NCI-H2107 (cell line): ENCODE data around the gene MEIS1.

Source experiments
- DNase-seq: peaks from one replicate; lab custom pipeline; 2025; lab: John Stamatoyannopoulos, UW

MEIS1 gene

DNA sequence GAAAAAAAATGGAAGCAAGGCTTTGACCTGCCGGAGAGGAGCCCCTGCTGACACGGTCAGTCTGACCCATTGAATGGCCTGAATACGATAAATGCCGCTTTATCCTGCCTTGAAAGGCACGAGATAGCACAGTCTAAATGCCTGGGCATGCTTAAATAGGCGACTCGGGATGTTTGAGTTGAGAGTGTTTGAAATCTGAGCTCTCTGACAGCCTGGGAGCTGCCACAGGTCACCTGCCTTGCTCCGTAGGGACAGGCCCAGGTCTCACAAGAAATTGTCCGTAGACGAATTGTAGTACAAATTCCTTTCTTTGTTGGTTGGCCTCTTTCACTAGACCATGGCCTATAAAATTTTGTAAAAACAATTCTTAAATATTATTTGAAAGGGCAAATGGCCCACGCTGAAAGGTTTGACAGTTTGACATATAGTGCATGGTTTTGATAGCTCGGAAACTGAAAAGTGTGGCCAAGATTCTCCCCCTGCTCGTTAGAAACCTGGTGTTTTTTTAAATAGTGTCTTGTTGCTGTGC lies 72.8 kb downstream of the MEIS1 start:
- peak; percentile 3 for DNase-seq

- no peak for DNase-seq
Measured at GRCh38 chr2:66508484-66509071, 73.7 kb downstream of the MEIS1 start.

DNA sequence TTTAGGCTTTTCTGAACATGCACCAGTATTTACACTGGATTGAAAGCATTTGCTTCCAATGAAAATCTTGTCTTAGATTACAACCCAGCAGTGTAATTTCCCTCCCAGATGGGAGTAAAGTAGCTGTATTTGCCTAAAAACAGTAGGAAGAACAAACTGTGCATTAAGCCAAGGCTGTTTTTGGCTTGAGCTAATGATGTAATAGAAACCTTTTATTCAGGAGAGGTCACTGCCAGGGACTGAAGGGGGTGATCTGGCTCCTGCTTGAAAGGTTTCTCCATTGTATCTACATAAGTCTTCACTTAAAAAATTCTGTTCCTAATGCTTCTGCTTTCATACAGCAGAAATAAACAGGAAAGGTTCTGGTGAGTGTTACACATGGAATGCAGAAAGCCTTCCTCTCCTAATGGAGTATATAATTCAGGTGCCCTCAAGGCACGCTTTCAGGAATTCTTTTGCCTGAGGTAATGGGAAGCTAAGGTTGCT lies 74.4 kb downstream of the MEIS1 start:
- no peak for DNase-seq

DNA sequence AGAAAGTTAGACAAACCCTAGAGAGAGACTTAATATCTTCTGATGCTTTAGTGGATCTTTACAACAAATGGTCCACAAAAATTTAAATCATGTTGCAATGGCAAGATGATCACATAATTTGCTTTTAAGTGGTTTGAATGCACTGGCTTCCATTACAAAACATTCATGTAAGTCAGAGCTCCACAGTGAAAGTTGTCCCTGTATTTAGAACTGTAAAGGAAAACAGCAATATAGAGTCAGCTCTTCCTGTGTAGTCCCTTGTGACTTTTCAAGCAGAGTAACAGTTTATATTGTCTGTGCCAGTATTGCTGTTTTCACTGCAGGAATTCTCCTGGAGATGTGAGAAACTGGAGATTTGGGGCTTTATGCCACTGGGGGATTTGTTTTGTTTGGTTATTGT lies 77.7 kb downstream of the MEIS1 start:
- no peak for DNase-seq

DNA sequence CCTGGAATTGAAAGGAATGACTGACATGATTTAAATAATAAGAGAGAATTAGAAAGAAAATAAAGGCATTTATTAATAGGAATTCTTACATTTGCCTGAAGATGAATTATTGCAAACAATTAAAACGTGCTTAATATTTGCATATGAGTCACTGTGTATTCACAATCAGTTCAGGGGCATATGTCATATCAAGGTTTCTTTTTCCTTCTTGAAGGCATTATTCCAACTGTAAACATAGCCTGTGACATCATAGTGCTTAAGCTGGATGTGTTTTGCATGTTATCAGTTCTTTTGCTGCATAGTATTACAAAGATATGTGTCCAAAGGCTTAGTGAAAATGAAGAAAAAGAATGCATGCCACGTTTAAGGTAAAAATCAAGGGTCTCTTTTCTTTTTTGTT lies 80.8 kb downstream of the MEIS1 start:
- DNase-seq = no peak

- no peak for DNase-seq
Measured at GRCh38 chr2:66516499-66516898, 81.6 kb downstream of the MEIS1 start.

GRCh38 chr2:66517772-66518171 lies 82.8 kb downstream of the MEIS1 start:
- no peak for DNase-seq

DNA sequence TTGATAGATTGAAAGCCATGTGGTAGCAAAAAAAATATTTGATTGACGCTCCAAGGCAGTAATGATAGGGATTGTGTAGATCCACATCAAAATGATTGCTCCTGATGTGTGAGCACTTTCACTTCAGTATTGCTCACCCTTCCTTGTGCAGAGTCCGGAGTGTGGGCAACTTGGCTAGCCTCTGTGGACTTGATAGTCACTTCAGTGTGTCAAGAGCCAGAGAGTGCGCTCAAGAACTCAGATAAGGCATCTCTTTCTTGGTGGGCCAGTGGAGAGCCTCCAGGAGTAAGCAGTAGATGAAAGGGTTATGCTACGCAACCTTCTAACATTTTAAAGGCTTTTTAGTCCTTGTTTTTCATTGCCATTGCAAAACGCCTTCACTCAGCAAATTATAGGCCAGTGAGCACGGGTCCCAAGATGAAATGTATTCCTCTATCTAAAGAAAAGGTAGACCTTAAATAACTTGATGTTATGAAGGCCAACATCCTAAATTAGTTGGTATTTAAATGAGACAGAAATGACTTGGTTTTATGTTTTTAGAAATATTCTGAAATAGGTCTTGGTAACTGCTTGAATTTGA lies 84.4 kb downstream of the MEIS1 start:
- no peak for DNase-seq

DNA sequence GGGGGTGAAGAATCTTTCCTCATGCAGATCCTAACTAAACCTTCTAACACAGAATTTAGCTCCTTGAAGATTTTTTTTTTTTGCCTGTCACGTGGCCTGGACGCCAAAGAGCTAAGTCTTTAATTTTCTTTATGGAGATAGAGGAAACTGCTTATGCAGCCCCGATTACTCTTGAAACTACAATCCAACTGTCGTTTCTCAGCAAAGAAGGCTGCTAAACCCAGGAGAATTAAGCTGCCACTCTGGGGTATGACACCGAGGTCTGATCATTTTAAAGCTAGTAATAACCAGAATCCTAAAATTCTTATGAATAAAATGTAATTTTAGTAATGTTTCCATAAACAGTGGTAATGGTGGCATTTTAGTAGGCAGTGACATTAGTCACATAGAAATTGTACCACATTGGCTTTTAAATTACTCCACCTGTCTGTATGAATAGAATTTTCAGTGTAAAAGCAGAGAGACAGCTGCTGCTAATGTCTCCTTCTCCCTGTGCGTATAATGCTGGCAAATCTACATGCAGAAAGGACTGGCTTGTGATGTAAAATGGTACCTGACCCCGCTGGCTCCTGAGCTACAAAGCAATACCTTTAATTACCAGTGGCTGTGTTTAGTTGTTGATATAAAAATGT lies 86.5 kb downstream of the MEIS1 start:
- no peak for DNase-seq

GRCh38 chr2:66522611-66523376 lies 87.9 kb downstream of the MEIS1 start:
- no peak for DNase-seq

DNA sequence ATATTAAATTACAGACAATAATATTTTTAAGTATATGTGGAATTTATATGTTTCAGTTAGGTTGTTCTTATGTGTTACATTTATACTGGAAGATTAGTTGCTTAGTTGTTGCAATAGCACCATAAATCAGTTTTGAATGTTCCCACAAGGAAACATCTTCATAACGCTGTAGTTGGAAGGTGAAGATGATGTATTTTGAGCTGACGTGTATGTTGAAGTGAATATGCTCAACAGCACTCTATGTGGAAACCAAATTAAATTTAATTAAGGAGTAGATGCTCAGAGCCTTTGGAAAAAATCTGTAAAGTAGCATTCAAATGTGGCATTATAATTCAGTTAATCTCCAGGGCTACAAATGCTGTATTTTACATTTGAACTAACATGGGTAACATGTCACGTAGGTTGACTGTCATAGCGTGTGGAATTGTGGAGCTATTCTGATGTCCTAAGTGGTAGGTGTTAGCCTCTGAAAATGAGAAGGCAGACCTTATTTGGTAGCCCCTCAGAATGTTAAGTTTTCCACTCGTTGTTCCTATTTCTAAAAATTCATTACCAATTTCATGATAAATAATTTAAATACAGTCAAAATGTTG lies 88.5 kb downstream of the MEIS1 start:
- DNase-seq = no peak

DNA sequence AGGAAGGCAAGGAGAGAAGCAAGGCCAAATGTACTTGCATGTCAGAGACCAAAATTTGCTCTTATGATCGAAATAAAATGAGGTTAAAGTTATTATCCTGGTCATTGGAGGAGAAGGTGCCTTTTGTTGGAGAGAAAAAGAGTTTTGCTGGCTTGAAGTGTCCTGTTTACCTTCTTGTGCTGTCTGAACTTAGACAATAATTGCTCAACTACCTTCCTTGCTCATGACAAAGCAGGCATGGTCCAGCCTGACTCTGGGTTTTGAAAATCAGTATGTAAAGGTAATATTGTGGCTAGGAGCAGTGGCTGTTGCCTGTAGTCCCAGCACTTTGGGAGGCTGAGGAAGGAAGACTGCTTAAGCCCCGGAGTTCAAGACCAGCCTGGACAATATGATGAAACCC lies 89.1 kb downstream of the MEIS1 start:
- DNase-seq = no peak

GRCh38 chr2:66525606-66526005 lies 90.7 kb downstream of the MEIS1 start:
- no peak for DNase-seq

GRCh38 chr2:66526180-66526579 lies 91.3 kb downstream of the MEIS1 start:
- no peak for DNase-seq

GRCh38 chr2:66528974-66529724 lies 94.2 kb downstream of the MEIS1 start:
- no peak for DNase-seq

GRCh38 chr2:66530651-66531050 lies 95.7 kb downstream of the MEIS1 start:
- no peak for DNase-seq

DNA sequence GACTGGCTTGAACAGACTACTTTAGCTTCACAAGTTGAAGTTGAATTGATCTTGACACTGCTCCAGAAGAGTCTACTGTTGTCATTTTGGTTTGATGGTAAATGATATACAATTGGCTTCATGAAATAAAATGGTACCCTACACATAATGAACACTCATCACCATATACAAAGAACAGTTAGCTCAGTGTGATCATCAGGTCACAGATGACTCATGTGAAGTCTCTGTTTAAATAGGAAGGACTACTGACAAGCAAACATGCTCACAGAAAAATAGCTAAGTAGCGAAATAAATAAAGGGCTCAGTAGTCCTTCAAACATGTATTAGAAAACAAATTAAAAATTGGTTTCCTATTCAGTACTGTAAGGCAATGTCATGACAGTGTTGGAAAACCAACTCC lies 96.2 kb downstream of the MEIS1 start:
- DNase-seq = no peak

DNA sequence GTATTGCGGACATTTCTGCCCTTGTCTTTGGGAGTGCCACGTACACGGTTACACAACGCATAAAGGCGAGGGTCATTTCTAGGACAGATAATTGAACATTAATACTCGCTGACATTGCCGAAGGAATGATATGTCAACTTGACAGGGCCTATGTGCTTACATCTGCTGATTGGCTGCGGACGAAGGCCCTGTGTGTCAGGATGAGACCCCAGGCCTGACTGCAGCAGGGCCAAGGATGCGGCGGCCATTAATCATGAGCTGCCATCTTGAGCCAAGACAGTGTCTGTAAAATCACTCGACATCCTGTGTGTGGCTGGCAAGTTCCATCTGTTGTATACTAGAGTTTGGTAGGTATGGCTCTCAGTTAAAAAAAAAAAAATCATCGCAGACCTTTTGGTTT lies 96.6 kb downstream of the MEIS1 start:
- no peak for DNase-seq

DNA sequence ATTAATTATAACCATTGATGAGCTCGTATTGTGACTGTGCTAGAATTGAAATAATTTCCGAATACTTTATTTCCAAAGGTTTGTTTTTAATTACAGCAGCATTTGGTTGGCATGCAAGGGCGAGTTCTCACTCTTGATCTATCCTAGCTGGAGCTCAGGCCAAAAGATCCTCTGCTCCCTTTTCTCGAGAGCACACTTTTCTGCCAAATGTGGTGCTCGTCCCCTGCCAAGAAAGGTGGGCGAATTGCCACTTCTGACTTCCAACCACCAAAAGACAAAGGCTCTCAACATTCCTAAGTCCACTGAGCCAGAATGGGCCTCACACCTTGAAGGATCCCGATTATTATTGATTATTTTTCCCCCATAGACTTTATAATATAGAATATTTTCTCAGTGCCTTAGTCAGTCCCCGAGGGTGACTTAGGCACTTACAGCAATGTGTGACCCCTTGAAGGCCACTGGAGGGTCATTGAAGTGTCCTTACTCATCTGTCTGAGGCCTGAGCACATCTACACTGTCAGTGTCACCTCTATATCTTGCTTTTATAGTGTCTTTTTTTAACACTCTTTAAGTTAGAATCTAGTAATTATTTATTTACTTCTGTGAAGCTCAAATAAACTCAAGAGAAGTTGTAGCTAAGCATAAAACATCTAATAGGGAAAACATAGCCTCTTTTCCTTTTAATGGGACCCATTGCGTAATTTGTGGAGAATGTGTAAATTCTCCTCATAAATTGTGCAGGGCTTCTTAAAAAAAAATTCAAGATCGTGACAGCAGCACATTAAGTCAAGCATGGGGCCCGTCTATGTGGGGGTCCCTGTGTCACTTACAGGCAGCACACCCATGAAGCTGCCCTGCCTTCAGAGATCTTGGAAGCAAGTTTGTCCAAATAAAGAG lies 98.3 kb downstream of the MEIS1 start:
- DNase-seq = no peak

DNA sequence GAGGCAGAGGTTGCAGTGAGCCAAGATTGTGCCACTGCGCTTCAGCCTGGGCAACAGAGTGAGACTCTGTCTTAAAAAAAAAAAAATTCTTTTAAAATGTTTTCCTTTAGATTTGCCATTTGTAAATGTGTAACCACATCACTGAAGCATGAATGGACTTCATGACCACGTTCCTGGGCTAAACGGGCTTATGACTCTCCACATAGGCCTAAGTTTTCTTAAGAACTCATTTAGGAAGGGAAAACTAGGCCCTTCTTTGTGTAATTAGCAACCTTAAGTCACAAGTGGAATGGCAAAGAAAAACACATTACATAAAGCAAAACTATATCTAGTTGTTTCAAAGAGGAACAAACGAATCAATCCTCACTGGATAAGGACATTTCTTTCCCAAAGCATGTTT lies 99.5 kb downstream of the MEIS1 start:
- DNase-seq = no peak
